Activated CD8-positive, alpha-beta T cell treated with anti-CD3 and anti-CD28 coated beads for 36 hours (primary cell): ENCODE data around the gene FES. TPM values are rescaled to one million over a fixed set of nuclear protein-coding genes. Genes with fewer than 3 reads are reported as not detected.
A peak's percentile ranks its signal among the peaks of the same experiment; 100 is the strongest.
"Not testable (repeated sequence)": the region's sequence is repeated elsewhere in the genome, so short reads cannot be mapped to it uniquely, and the experiment has no call there.

ENCODE experiments used
- ATAC-seq: fragments of 200-7000 bp; cut with Tn5 transposase; one replicate; pipeline ENCODE4 v1.10.0; 2021; ENCODE audit warnings: mild to moderate bottlenecking, moderate library complexity
- CTCF ChIA-PET: fragments of 350-600 bp; sonication (Branson Sonifier 250); formaldehyde crosslinking; loops from one replicate; lab custom pipeline; 2021; ENCODE audit warnings: antibody characterized with exemption; lab: Charles Lee
- POLR2A ChIA-PET: fragments of 350-600 bp; sonication (Branson Sonifier 250); formaldehyde crosslinking; loops from one replicate; lab custom pipeline; 2021; ENCODE audit warnings: antibody characterized with exemption; lab: Charles Lee
- DNase-seq: peaks from one replicate; pipeline ENCODE4 v3.0.0-alpha.2; 2020
- H3K27ac Mint-ChIP-seq: one replicate; pipeline ENCODE4 v1.8.0; 2021; ENCODE audit warnings: mild to moderate bottlenecking, mixed read lengths
- H3K27me3 Mint-ChIP-seq: one replicate; pipeline ENCODE4 v1.8.0; 2021; ENCODE audit warnings: mixed read lengths
- H3K36me3 Mint-ChIP-seq: one replicate; pipeline ENCODE4 v1.8.0; 2021; ENCODE audit warnings: low read depth, mixed read lengths
- H3K4me1 Mint-ChIP-seq: one replicate; pipeline ENCODE4 v1.8.0; 2021; ENCODE audit warnings: low read depth, mixed read lengths
- H3K4me3 Mint-ChIP-seq: one replicate; pipeline ENCODE4 v1.8.0; 2021; ENCODE audit warnings: mild to moderate bottlenecking, moderate library complexity, mixed read lengths
- H3K9me3 Mint-ChIP-seq: one replicate; pipeline ENCODE4 v1.8.0; 2021; ENCODE audit warnings: mixed read lengths
- CTCF ChIP-seq: fragments of 200-600 bp; IDR thresholded peaks from one replicate; pipeline ENCODE4 v1.8.0; 2022; ENCODE audit warnings: antibody characterized with exemption, mild to moderate bottlenecking
- intact Hi-C: fragments of 100-400 bp; cut with micrococcal nuclease; formaldehyde crosslinking; loops from one replicate; pipeline ENCODE4 v1.10.0; 2022
- total RNA-seq, 2 experiments: library from RNA; stranded (reverse); gene quantifications; one replicate each; pipeline ENCODE4 v1.2.3, GENCODE V29; 2021

FES gene
- total RNA-seq, 2 experiments from 2014 or later: 4.1 to 4.6 TPM

- Mint-ChIP-seq H3K27ac (no peak overlapping the region), H3K4me3 (no peak overlapping the region), H3K27me3 (no peaks in the 10 kb centered on the region), H3K4me1 (peaks cover 44% of the 10 kb centered on the region), H3K36me3 (no peaks in the 10 kb centered on the region), H3K9me3 (peaks cover 2% of the 10 kb centered on the region)
- ChIA-PET CTCF (interaction anchor here (1.0 kb wide), 1 partner anchor 45 kb away, joined by 4 read pairs; no protein-coding TSS in a partner anchor), POLR2A (interaction anchor here (0.7 to 4.6 kb wide), 3 partner anchors 10 to 467 kb away, joined by 3 to 27 read pairs (median 5); no protein-coding TSS in a partner anchor)
- ATAC-seq (no peak), DNase-seq (no peak)
- TF ChIP-seq CTCF: no peak
- intact Hi-C loops: no loop called here
Measured at GRCh38 chr15:90840954-90841353, 43.4 kb upstream of the FES start.

GRCh38 chr15:90844696-90845095, 39.6 kb upstream of the FES start:
- DNase-seq: no peak
- intact Hi-C loops: no loop called here
- TF ChIP-seq CTCF: no peak
- H3K27me3 Mint-ChIP-seq: no peaks in the 10 kb centered on the region
- ChIA-PET CTCF (no interaction called here), POLR2A (no interaction called here)
- peak overlapping the region; percentile 61 for H3K27ac Mint-ChIP-seq
- ATAC-seq: no peak
- no peak overlapping the region for H3K4me3 Mint-ChIP-seq
- peaks cover 16% of the 10 kb centered on the region for H3K4me1 Mint-ChIP-seq
- no peaks in the 10 kb centered on the region for H3K9me3 Mint-ChIP-seq
- H3K36me3 Mint-ChIP-seq: no peaks in the 10 kb centered on the region

DNA sequence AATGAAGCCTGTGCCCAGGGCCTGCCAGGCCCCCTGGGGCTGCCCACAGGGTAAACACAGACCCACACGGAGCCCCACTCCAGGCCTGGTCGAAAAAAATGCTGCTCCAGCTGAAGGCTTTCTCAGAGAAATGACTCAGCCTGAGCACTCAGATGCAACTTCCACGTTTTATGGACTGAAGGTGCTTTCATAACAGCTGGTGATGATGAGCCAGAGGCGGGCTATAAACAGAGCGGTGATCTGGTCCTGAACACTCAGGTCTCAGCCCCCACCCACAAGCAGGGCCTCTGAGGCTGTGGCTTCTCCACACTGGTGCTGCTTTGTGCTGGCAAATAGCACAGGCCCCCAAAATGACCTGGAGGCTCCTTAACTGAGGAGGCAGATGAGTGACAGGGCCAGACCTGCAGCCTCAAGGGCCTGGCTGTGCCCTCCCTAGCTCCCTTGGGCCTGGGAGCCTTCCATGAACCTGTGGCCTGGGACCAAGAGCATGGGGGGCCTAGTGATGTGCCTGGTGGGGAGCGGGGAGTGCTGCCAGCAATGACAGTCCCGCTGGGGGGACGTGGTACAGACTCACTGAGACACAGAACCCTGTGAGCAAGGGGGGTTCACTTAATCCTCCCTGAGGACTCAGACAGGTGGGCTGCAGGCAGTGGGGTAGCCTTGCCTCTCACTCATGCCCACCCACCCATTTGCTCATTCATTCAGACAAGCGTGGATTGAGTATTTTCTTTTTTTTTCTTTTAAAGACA, 38.9 kb upstream of the FES start:
- Mint-ChIP-seq H3K36me3 (no peaks in the 10 kb centered on the region), H3K27me3 (no peaks in the 10 kb centered on the region), H3K9me3 (no peaks in the 10 kb centered on the region), H3K27ac (peak overlapping the region; percentile 61), H3K4me3 (no peak overlapping the region), H3K4me1 (peaks cover 11% of the 10 kb centered on the region)
- ChIA-PET CTCF (no interaction called here), POLR2A (no interaction called here)
- DNase-seq (peak; percentile 84), ATAC-seq (peak; percentile 93)
- no peak for TF ChIP-seq CTCF
- intact Hi-C loops: no loop called here

DNA sequence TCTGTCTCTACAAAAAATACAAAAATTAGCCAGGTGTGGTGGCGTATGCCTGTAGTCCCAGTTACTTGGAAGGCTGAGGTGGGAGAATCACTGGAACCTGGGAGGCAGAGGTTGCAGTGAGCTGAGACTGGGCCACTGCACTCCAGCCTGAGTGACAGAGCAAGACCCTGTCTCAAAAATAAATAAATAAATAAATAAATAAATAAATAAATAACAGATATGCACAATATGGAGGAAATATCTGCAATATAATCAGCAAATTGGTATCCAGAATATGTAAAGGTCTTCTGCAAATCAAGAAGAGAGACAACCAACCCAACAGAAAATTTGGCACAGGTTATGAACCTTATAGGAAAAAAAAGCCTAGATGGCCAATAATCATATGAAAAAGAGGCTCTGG, 34.9 kb upstream of the FES start:
- intact Hi-C loops, H3K9me3 Mint-ChIP-seq, H3K4me3 Mint-ChIP-seq, H3K36me3 Mint-ChIP-seq, DNase-seq, H3K27me3 Mint-ChIP-seq, ATAC-seq, CTCF ChIA-PET: not testable (repeated sequence)
- Mint-ChIP-seq H3K27ac (peak overlapping the region; percentile 46), H3K4me1 (peaks cover 45% of the 10 kb centered on the region)
- POLR2A ChIA-PET: interaction anchor here (5.4 kb wide), 1 partner anchor 11 kb away, joined by 27 read pairs; no protein-coding TSS in a partner anchor

GRCh38 chr15:90851114-90851513, 33.2 kb upstream of the FES start:
- CTCF ChIA-PET: interaction anchor here (1.0 to 1.5 kb wide), 4 partner anchors 13 to 81 kb away, joined by 3 to 5 read pairs (median 4); partner anchors contain the start of gene HDDC3
- H3K9me3 Mint-ChIP-seq: peaks cover 8% of the 10 kb centered on the region
- peak; percentile 76 for DNase-seq
- peaks cover 4% of the 10 kb centered on the region for H3K36me3 Mint-ChIP-seq
- H3K27me3 Mint-ChIP-seq: no peaks in the 10 kb centered on the region
- POLR2A ChIA-PET: interaction anchor here (1.3 to 5.4 kb wide), 4 partner anchors 9 to 52 kb away, joined by 4 to 27 read pairs (median 9); partner anchors contain the start of gene MAN2A2
- intact Hi-C loops: no loop called here
- peaks cover 52% of the 10 kb centered on the region for H3K4me1 Mint-ChIP-seq
- TF ChIP-seq CTCF: no peak
- peak overlapping the region; percentile 93 for H3K27ac Mint-ChIP-seq
- H3K4me3 Mint-ChIP-seq: peak overlapping the region; percentile 0
- ATAC-seq: peak; percentile 44
